Peyer's patch (tissue), 4 donors: Measurements from ENCODE around the gene HOXA11.
A peak's percentile ranks its signal among the peaks of the same experiment; 100 is the strongest.

Experiments
- CTCF ChIP-seq, 6 experiments: fragments of 450-650 bp in 4 of 6; fragments of 200-600 bp in 2 of 6; sonication (generic) in 1 of 6; IDR thresholded peaks; one replicate each; pipeline ENCODE4 v1.5.1; 2017 to 2019; ENCODE audit warnings: antibody characterized with exemption in 6 of 6, mild to moderate bottlenecking in 3 of 6, moderate library complexity in 1 of 6
- POLR2A ChIP-seq, 2 donors: fragments of 450-650 bp; IDR thresholded peaks; one replicate each; pipeline ENCODE4 v1.5.1; 2017; ENCODE audit warnings: antibody characterized with exemption in 2 of 2, mild to moderate bottlenecking in 2 of 2, moderate library complexity in 2 of 2

GRCh38 chr7:27148031-27148755 lies 36.8 kb downstream of the HOXA11 start:
- TF ChIP-seq CTCF (IDR thresholded peaks at IDR 0.05) (no peak), POLR2A (IDR thresholded peaks at IDR 0.05) (peak; percentile 55)
